Panc1 (cell line): Measurements from ENCODE around the gene BAIAP2. TPM values are rescaled to one million over a fixed set of nuclear protein-coding genes. Genes with fewer than 3 reads are reported as not detected.

Experiments used
- ATAC-seq: fragments of 200-7000 bp; cut with Tn5 transposase; 2 replicates; pipeline ENCODE4 v1.9.1; 2020; ENCODE audit warnings: mild to moderate bottlenecking, moderate library complexity
- BruUV-seq: library from RNA; stranded (reverse); fragments of 400-500 nt; replicated peaks from 2 replicates; lab custom pipeline; 2021; lab: Mats Ljungman, UMichigan
- CTCF ChIA-PET: fragments of 300-600 bp; sonication (Branson Sonifier 250); formaldehyde crosslinking; loops from one replicate; lab custom pipeline; 2022; ENCODE audit warnings: antibody characterized with exemption; lab: Charles Lee
- POLR2A ChIA-PET: fragments of 300-600 bp; sonication (Branson Sonifier 250); formaldehyde crosslinking; loops from one replicate; lab custom pipeline; 2022; ENCODE audit warnings: antibody characterized with exemption; lab: Charles Lee
- DNase-seq: peaks from one replicate; pipeline ENCODE4 v3.0.0-alpha.2; 2010; ENCODE audit warnings: low read depth, low spot score
- H3K27ac ChIP-seq: 2 replicates; pipeline ENCODE4 v1.5.1; 2011; ENCODE audit warnings: mild to moderate bottlenecking, low read length, inconsistent platforms
- H3K27me3 ChIP-seq: fragments of 200-500 bp; sonication (Bioruptor generic); 2 replicates; pipeline ENCODE4 v1.6.0; 2014; ENCODE audit warnings: low read length, inconsistent platforms; ENCODE audit not compliant: control insufficient read depth, insufficient read depth
- H3K36me3 ChIP-seq: fragments of 200-500 bp; sonication (Bioruptor generic); 2 replicates; pipeline ENCODE4 v1.5.1; 2014; ENCODE audit warnings: inconsistent platforms, mild to moderate bottlenecking, low read length, moderate library complexity; ENCODE audit not compliant: control insufficient read depth, insufficient read depth
- H3K4me1 ChIP-seq: 2 replicates; pipeline ENCODE4 v1.5.1; 2011; ENCODE audit warnings: inconsistent platforms, mild to moderate bottlenecking, low read length, moderate library complexity; ENCODE audit not compliant: control insufficient read depth, insufficient read depth
- H3K4me3 ChIP-seq, 2 experiments: 2 replicates each; pipeline ENCODE4 v1.5.1; 2011 to 2012; ENCODE audit warnings: low read depth in 2 of 2, low read length in 2 of 2, mild to moderate bottlenecking in 2 of 2, inconsistent platforms in 1 of 2, moderate library complexity in 1 of 2
- H3K9me3 ChIP-seq: fragments of 200-500 bp; sonication (Bioruptor generic); 2 replicates; pipeline ENCODE4 v1.5.1; 2014; ENCODE audit warnings: low read depth, mild to moderate bottlenecking, inconsistent platforms, low read length, moderate library complexity; ENCODE audit not compliant: control insufficient read depth, insufficient read depth
- POLR2AphosphoS5 ChIP-seq: IDR thresholded peaks from 2 replicates; pipeline ENCODE4 v1.6.1; 2012; ENCODE audit warnings: mild to moderate bottlenecking, low read depth, low read length, moderate library complexity
- SIN3A ChIP-seq: IDR thresholded peaks from 2 replicates; pipeline ENCODE4 v1.6.1; 2012; ENCODE audit warnings: low read depth, mild to moderate bottlenecking, low read length, moderate library complexity, borderline replicate concordance; ENCODE audit not compliant: insufficient read depth
- TCF7L2 ChIP-seq: IDR thresholded peaks from 2 replicates; pipeline ENCODE4 v1.6.1; 2011; ENCODE audit warnings: mild to moderate bottlenecking, low read depth, low read length, inconsistent platforms
- in situ Hi-C: cut with HindIII; loops from 2 replicates; pipeline ENCODE4 v1.10.0; 2016; ENCODE audit warnings: low sequenced_read_pairs, low pct_unique_long_range_greater_than_20kb
- intact Hi-C: fragments of 100-400 bp; cut with micrococcal nuclease; formaldehyde crosslinking; loops from one replicate; pipeline ENCODE4 v1.10.0; 2022; ENCODE audit not compliant: unreplicated experiment
- total RNA-seq: library from RNA; stranded (reverse); gene quantifications from one replicate; pipeline ENCODE4 v1.2.1, GENCODE V29; 2021; ENCODE audit not compliant: unreplicated experiment
- TF ChIP-seq, protein P1 (sequence below), 2 experiments: IDR thresholded peaks; 2 replicates each; pipeline ENCODE4 v1.6.1; 2011 to 2012; ENCODE audit warnings: low read depth in 2 of 2, control low read depth in 1 of 2, low read length in 1 of 2, mild to moderate bottlenecking in 1 of 2, moderate library complexity in 1 of 2; ENCODE audit not compliant: insufficient read depth in 1 of 2
- TF ChIP-seq, protein P2 (sequence below): fragments of 450-650 bp; IDR thresholded peaks from 2 replicates; pipeline ENCODE4 v1.5.1; 2017; ENCODE audit warnings: mild to moderate bottlenecking

BAIAP2 gene
- total RNA-seq, 1 experiment from 2014 or later = 125 TPM

DNA sequence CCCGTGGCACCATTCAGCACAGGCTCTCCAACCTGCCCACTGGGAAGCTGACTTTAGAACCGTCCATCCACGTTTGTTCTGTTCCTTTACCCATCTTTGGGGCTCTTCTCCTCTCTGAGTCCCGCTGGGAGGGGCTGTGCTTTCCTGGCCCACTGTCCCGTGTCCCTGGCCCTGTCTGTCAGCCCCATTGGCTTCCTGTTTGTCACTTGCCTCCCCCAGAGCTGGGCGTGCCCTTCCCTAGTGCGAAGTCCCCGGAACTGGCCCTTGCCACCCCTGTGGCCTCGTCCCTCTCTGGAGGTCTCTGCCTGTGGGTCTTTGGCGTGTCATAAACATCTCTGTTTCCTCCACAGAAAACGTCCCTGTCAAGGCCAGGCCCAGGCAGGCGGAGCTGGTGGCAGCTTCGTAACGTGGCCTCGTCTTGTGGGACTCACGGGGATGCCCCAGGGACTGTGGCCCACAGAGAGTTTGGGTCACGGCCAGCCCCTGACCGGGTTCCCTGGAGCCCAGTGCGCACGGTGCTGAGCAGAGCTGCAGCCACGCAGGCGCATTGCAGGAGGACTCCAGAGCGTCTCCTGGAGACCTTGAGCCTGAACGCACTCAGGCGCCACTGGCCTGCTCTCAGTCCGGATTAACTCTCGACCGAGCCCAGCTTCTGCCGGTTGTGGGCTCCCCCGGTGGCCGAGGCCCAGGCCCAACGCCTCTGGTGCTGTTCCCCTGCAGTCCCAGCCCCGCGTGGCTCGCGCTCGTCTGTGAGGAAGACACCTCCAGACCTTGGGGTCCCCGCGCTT lies 36.0 kb upstream of the BAIAP2 start:
- CTCF ChIA-PET = no interaction called here
- POLR2A ChIA-PET = no interaction called here
- no peak for ATAC-seq
- intact Hi-C loops (no loop called here), in situ Hi-C loops (no loop called here)
- no peaks in the 10 kb centered on the region for H3K9me3 ChIP-seq
- no peak overlapping the region for H3K4me3 ChIP-seq
- no peak overlapping the region for H3K27ac ChIP-seq
- H3K4me1 ChIP-seq = peaks cover 11% of the 10 kb centered on the region
- no TSS peak for BruUV-seq
- no peak for DNase-seq
- H3K27me3 ChIP-seq = 0 out of 2 replicates have a peak, but pooled peaks cover 4% of the 10 kb centered on the region
- H3K36me3 ChIP-seq = no peaks in the 10 kb centered on the region
- TF ChIP-seq, protein P1, sequence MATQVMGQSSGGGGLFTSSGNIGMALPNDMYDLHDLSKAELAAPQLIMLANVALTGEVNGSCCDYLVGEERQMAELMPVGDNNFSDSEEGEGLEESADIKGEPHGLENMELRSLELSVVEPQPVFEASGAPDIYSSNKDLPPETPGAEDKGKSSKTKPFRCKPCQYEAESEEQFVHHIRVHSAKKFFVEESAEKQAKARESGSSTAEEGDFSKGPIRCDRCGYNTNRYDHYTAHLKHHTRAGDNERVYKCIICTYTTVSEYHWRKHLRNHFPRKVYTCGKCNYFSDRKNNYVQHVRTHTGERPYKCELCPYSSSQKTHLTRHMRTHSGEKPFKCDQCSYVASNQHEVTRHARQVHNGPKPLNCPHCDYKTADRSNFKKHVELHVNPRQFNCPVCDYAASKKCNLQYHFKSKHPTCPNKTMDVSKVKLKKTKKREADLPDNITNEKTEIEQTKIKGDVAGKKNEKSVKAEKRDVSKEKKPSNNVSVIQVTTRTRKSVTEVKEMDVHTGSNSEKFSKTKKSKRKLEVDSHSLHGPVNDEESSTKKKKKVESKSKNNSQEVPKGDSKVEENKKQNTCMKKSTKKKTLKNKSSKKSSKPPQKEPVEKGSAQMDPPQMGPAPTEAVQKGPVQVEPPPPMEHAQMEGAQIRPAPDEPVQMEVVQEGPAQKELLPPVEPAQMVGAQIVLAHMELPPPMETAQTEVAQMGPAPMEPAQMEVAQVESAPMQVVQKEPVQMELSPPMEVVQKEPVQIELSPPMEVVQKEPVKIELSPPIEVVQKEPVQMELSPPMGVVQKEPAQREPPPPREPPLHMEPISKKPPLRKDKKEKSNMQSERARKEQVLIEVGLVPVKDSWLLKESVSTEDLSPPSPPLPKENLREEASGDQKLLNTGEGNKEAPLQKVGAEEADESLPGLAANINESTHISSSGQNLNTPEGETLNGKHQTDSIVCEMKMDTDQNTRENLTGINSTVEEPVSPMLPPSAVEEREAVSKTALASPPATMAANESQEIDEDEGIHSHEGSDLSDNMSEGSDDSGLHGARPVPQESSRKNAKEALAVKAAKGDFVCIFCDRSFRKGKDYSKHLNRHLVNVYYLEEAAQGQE (IDR thresholded peaks at IDR 0.05; ENCODE audit: insufficient read depth in 1 of 2, low read depth in 2 of 2, low read length in 1 of 2) = no peak
- TF ChIP-seq POLR2AphosphoS5 (no peak), SIN3A (no peak), TCF7L2 (no peak)
- TF ChIP-seq, protein P2, sequence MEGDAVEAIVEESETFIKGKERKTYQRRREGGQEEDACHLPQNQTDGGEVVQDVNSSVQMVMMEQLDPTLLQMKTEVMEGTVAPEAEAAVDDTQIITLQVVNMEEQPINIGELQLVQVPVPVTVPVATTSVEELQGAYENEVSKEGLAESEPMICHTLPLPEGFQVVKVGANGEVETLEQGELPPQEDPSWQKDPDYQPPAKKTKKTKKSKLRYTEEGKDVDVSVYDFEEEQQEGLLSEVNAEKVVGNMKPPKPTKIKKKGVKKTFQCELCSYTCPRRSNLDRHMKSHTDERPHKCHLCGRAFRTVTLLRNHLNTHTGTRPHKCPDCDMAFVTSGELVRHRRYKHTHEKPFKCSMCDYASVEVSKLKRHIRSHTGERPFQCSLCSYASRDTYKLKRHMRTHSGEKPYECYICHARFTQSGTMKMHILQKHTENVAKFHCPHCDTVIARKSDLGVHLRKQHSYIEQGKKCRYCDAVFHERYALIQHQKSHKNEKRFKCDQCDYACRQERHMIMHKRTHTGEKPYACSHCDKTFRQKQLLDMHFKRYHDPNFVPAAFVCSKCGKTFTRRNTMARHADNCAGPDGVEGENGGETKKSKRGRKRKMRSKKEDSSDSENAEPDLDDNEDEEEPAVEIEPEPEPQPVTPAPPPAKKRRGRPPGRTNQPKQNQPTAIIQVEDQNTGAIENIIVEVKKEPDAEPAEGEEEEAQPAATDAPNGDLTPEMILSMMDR = no peak

DNA sequence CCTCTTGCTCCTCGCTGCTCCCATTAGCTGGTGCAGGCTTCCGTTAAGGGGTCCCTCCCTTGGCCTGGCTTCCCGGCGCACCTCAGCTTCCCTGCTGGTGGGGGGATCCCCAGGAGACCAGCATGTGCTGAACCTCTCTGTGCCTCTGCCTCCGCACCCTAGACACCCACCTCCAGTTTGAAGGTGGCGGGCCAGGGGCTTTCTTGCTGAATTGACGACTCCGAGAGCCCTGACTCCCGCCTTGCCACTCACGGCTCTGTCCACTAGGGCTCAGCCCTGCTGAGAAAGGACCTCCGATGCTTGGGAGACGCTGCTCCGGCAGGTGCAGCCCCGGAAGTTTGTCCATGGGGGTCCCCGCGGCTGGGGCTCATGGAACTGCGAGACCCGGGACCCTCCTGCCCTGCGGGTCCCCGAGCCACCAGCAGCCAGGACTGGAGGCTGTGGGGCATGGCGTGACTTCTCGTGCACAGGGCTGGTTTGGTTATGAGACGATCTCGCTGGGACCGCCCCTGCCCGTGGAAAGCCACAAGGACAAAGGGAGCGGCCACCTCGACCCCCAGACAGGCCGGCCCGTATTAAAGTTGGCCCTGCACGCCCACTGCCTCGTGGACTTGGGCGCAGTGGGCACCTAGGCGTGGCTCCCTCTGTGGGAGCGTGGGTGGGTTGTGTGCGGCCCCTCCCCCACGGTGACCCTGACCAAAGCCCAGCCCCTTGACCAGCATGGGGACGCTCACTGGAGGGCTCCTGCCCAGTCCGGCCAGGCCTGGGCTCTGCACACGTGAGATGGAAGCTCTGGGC lies 35.2 kb upstream of the BAIAP2 start:
- ATAC-seq = no peak
- intact Hi-C loops (no loop called here), in situ Hi-C loops (no loop called here)
- H3K4me3 ChIP-seq = no peak overlapping the region
- H3K9me3 ChIP-seq = no peaks in the 10 kb centered on the region
- TF ChIP-seq SIN3A = no peak
- TF ChIP-seq, protein P1 (IDR thresholded peaks at IDR 0.05; ENCODE audit: insufficient read depth in 1 of 2, low read depth in 2 of 2, low read length in 1 of 2) = no peak
- TF ChIP-seq POLR2AphosphoS5 = no peak
- TF ChIP-seq, protein P2 = no peak
- no peak for TF ChIP-seq TCF7L2
- H3K27ac ChIP-seq = no peak overlapping the region
- ChIA-PET CTCF (no interaction called here), POLR2A (no interaction called here)
- no peaks in the 10 kb centered on the region for H3K36me3 ChIP-seq
- H3K4me1 ChIP-seq = peaks cover 17% of the 10 kb centered on the region
- H3K27me3 ChIP-seq = peaks cover 7% of the 10 kb centered on the region; the same call in 1 of the 2 replicates
- no TSS peak for BruUV-seq
- no peak for DNase-seq
